ENCODE results near the gene MEX3B.

Gene MEX3B

GRCh38 chr15:82046666-82047452 is 1.0 kb upstream of the MEX3B start (continued):
- TF ChIP-seq MEIS1 (CRISPR knock-in tag; IDR thresholded peaks at IDR 0.05; ENCODE audit: borderline replicate concordance) (no peak), SP7 (tag by site-specific recombination; IDR thresholded peaks at IDR 0.05) (peak; percentile 62), ZNF501 (tag by site-specific recombination; IDR thresholded peaks at IDR 0.05) (peak; percentile 55), ZNF335 (tag by site-specific recombination; conservative IDR thresholded peaks at IDR 0.05) (peak; percentile 15; the same call in 1 of the 2 replicates), ZNF658 (tag by site-specific recombination; IDR thresholded peaks at IDR 0.05) (no peak), ZNF843 (tag by site-specific recombination; IDR thresholded peaks at IDR 0.05) (0 out of 2 replicates have a peak, but pooled peaks have one; percentile 9), ZSCAN30 (tag by site-specific recombination; IDR thresholded peaks at IDR 0.05) (peak; percentile 37), ZNF692 (tag by site-specific recombination; IDR thresholded peaks at IDR 0.05) (peak; percentile 65), YY1 (tag by site-specific recombination; IDR thresholded peaks at IDR 0.05) (peak; percentile 19; the same call in 1 of the 2 replicates), ZNF521 (tag by site-specific recombination; IDR thresholded peaks at IDR 0.05) (no peak), ZNF302 (tag by site-specific recombination; IDR thresholded peaks at IDR 0.05; ENCODE audit: low read depth) (no peak), ZFP69B (tag by site-specific recombination; IDR thresholded peaks at IDR 0.05) (no peak), ZEB2 (tag by site-specific recombination; IDR thresholded peaks at IDR 0.05) (no peak; the same call in 1 of the 2 replicates), ZNF394 (tag by site-specific recombination; IDR thresholded peaks at IDR 0.05; ENCODE audit: borderline replicate concordance) (no peak), GLI4 (tag by site-specific recombination; IDR thresholded peaks at IDR 0.05) (no peak), ZNF23 (tag by site-specific recombination; IDR thresholded peaks at IDR 0.05; ENCODE audit: borderline replicate concordance) (no peak), TRIM28 (IDR thresholded peaks at IDR 0.05; ENCODE audit: borderline replicate concordance, low read length) (no peak), OSR2 (tag by site-specific recombination; IDR thresholded peaks at IDR 0.05) (no peak), ZNF791 (tag by site-specific recombination; IDR thresholded peaks at IDR 0.05) (no peak), ZNF2 (tag by site-specific recombination; IDR thresholded peaks at IDR 0.05) (peak; percentile 16; the same call in 1 of the 2 replicates), ZFP37 (tag by site-specific recombination; IDR thresholded peaks at IDR 0.05) (no peak; the same call in 1 of the 2 replicates), ZNF48 (tag by site-specific recombination; IDR thresholded peaks at IDR 0.05) (no peak), ZNF623 (tag by site-specific recombination; IDR thresholded peaks at IDR 0.05) (no peak), ZNF174 (tag by site-specific recombination; IDR thresholded peaks at IDR 0.05) (no peak), INSM2 (tag by site-specific recombination; IDR thresholded peaks at IDR 0.05) (peak; percentile 13; the same call in 1 of the 2 replicates), ZXDB (tag by site-specific recombination; IDR thresholded peaks at IDR 0.05) (no peak; the same call in 1 of the 2 replicates), ZSCAN4 (tag by site-specific recombination; IDR thresholded peaks at IDR 0.05) (no peak), ZNF202 (tag by site-specific recombination; IDR thresholded peaks at IDR 0.05; ENCODE audit: borderline replicate concordance) (no peak), ZBTB44 (tag by site-specific recombination; IDR thresholded peaks at IDR 0.05) (0 out of 2 replicates have a peak, but pooled peaks have one; percentile 19), ZBTB26 (tag by site-specific recombination; optimal IDR thresholded peaks at IDR 0.05) (peak; percentile 95), ZNF114 (tag by site-specific recombination; IDR thresholded peaks at IDR 0.05) (no peak), ZNF416 (tag by site-specific recombination; IDR thresholded peaks at IDR 0.05) (no peak), ZNF24 (tag by site-specific recombination; IDR thresholded peaks at IDR 0.05) (peak; percentile 37; the same call in 1 of the 2 replicates)

Measured in HEK293 (cell line).